B cell (primary cell): ENCODE results near the gene TBC1D2B. TPM values are rescaled to one million over a fixed set of nuclear protein-coding genes. Genes with fewer than 3 reads are reported as not detected.

Experiments
- ATAC-seq: fragments of 200-7000 bp; cut with Tn5 transposase; one replicate; pipeline ENCODE4 v1.10.0; 2021; ENCODE audit warnings: low read depth, mild to moderate bottlenecking, moderate number of reproducible peaks, moderate library complexity
- CTCF ChIA-PET: fragments of 350-600 bp; sonication (Branson Sonifier 250); formaldehyde crosslinking; loops from one replicate; lab custom pipeline; 2021; ENCODE audit warnings: antibody characterized with exemption, inconsistent platforms; lab: Charles Lee
- POLR2A ChIA-PET: fragments of 350-600 bp; sonication (Branson Sonifier 250); formaldehyde crosslinking; loops from one replicate; lab custom pipeline; 2021; ENCODE audit warnings: antibody characterized with exemption; lab: Charles Lee
- DNase-seq: peaks from one replicate; pipeline ENCODE4 v3.0.0; 2013
- H2AFZ ChIP-seq: 2 replicates; pipeline ENCODE4 v1.6.1; 2012; ENCODE audit warnings: mild to moderate bottlenecking, low read depth, low read length; ENCODE audit not compliant: insufficient read depth, poor library complexity, severe bottlenecking
- H3K27ac ChIP-seq, 2 donors: 1 replicate in 1 of 2; 2 replicates in 1 of 2; pipeline ENCODE4 v1.5.1; 2012 to 2013; ENCODE audit warnings: low read length in 2 of 2, mild to moderate bottlenecking in 2 of 2, moderate library complexity in 1 of 2
- H3K27me3 ChIP-seq, 4 experiments: fragments of 200-600 bp in 1 of 4; sonication (generic) in 1 of 4; replicated peaks in 1 of 4; 1 replicate in 2 of 4; 2 replicates in 2 of 4; pipeline versions ENCODE4 v1.6.1 to v1.7.0; 2013 to 2016; ENCODE audit warnings: low read length in 3 of 4, mild to moderate bottlenecking in 2 of 4, mixed read lengths in 1 of 4, moderate library complexity in 1 of 4; ENCODE audit not compliant: insufficient read depth in 4 of 4, control insufficient read depth in 3 of 4; ENCODE audit errors: control extremely low read depth in 1 of 4
- H3K36me3 ChIP-seq, 2 experiments: replicated peaks in 1 of 2; 1 replicate in 1 of 2; 2 replicates in 1 of 2; pipeline versions ENCODE4 v1.6.1 to v1.7.1; 2013; ENCODE audit warnings: low read length in 1 of 2; ENCODE audit not compliant: insufficient read depth in 2 of 2, control insufficient read depth in 1 of 2; ENCODE audit errors: control extremely low read depth in 1 of 2, extremely low read depth in 1 of 2
- H3K4me1 ChIP-seq, 2 donors: fragments of 200-600 bp in 1 of 2; sonication (generic) in 1 of 2; 1 replicate in 1 of 2; 2 replicates in 1 of 2; pipeline versions ENCODE4 v1.5.1 to v1.6.1; 2013 to 2017; ENCODE audit warnings: low read length in 2 of 2; ENCODE audit not compliant: control insufficient read depth in 2 of 2, insufficient read depth in 2 of 2
- H3K4me2 ChIP-seq: replicated peaks from 2 replicates; pipeline ENCODE3; 2012; ENCODE audit warnings: mild to moderate bottlenecking, low read depth, low read length; ENCODE audit not compliant: poor library complexity, severe bottlenecking
- H3K4me3 ChIP-seq, 5 experiments: fragments of 200-600 bp in 1 of 5; sonication (generic) in 1 of 5; 1 replicate in 3 of 5; 2 replicates in 2 of 5; pipeline versions ENCODE4 v1.5.1 to v1.7.0; 2011 to 2016; ENCODE audit warnings: low read length in 4 of 5, mild to moderate bottlenecking in 4 of 5, low read depth in 2 of 5, control low read depth in 1 of 5, moderate library complexity in 1 of 5; ENCODE audit not compliant: insufficient read depth in 1 of 5; ENCODE audit errors: control extremely low read depth in 1 of 5, extremely low read depth in 1 of 5
- H3K79me2 ChIP-seq: fragments of 200-600 bp; sonication (generic); one replicate; pipeline ENCODE4 v1.6.0; 2016; ENCODE audit warnings: low read length; ENCODE audit not compliant: control insufficient read depth, insufficient read depth
- H3K9ac ChIP-seq: fragments of 200-600 bp; sonication (generic); 2 replicates; pipeline ENCODE4 v1.6.1; 2017; ENCODE audit warnings: mild to moderate bottlenecking, low read length, moderate library complexity
- H3K9me3 ChIP-seq, 3 donors: one replicate each; pipeline versions ENCODE4 v1.6.1 to v1.7.1; 2013; ENCODE audit warnings: low read length in 2 of 3; ENCODE audit not compliant: control insufficient read depth in 2 of 3, insufficient read depth in 1 of 3; ENCODE audit errors: control extremely low read depth in 1 of 3
- H4K20me1 ChIP-seq: 2 replicates; pipeline ENCODE4 v1.6.0; 2012; ENCODE audit warnings: mild to moderate bottlenecking, low read length; ENCODE audit not compliant: insufficient read depth, control insufficient read depth, poor library complexity, severe bottlenecking
- H3K27ac Mint-ChIP-seq: one replicate; pipeline ENCODE4 v1.8.0; 2021; ENCODE audit warnings: mixed read lengths
- H3K27me3 Mint-ChIP-seq: one replicate; pipeline ENCODE4 v1.8.0; 2021; ENCODE audit warnings: mixed read lengths
- H3K4me1 Mint-ChIP-seq: one replicate; pipeline ENCODE4 v1.8.0; 2021; ENCODE audit warnings: mixed read lengths
- H3K4me3 Mint-ChIP-seq: one replicate; pipeline ENCODE4 v1.8.0; 2021; ENCODE audit warnings: mixed read lengths
- H3K9me3 Mint-ChIP-seq: one replicate; pipeline ENCODE4 v1.8.0; 2022; ENCODE audit warnings: mixed read lengths; ENCODE audit not compliant: insufficient read depth
- EZH2 ChIP-seq: IDR thresholded peaks from 2 replicates; pipeline ENCODE4 v1.6.1; 2012; ENCODE audit warnings: borderline replicate concordance, low read depth, mild to moderate bottlenecking, moderate library complexity, low read length; ENCODE audit not compliant: insufficient read depth, poor library complexity, severe bottlenecking
- WGBS: methylation state at CpG from one replicate; pipeline ENCODE4 v1.1.5; 2013; ENCODE audit warnings: missing lambda C conversion rate; ENCODE audit not compliant: insufficient coverage; 5-methylcytosine and 5-hydroxymethylcytosine counted together
- intact Hi-C: fragments of 100-400 bp; cut with micrococcal nuclease; formaldehyde crosslinking; loops from one replicate; pipeline ENCODE4 v1.10.0; 2022
- polyA plus RNA-seq: library from polyadenylated mRNA; depleted of rRNA; stranded (reverse); fragments of >200 nt; gene quantifications from 2 replicates; pipeline ENCODE4 v1.2.3, GENCODE V29; 2012
- total RNA-seq, 2 donors: library from RNA; stranded (reverse); fragments of 120-200 nt in 1 of 2; gene quantifications; 1 replicate in 1 of 2; 2 replicates in 1 of 2; pipeline versions ENCODE4 v1.2.3 to v1.2.4, GENCODE V29; 2013 to 2022
- TF ChIP-seq, protein P1 (sequence below): fragments of 200-600 bp; IDR thresholded peaks from one replicate; pipeline ENCODE4 v1.8.0; 2022; ENCODE audit warnings: antibody characterized with exemption, mild to moderate bottlenecking

Gene TBC1D2B
- total and polyA plus RNA-seq, 2 donors (not counting 1 experiment from before 2014, with no cell fraction given) = 8.5 to 26.1 TPM

DNA sequence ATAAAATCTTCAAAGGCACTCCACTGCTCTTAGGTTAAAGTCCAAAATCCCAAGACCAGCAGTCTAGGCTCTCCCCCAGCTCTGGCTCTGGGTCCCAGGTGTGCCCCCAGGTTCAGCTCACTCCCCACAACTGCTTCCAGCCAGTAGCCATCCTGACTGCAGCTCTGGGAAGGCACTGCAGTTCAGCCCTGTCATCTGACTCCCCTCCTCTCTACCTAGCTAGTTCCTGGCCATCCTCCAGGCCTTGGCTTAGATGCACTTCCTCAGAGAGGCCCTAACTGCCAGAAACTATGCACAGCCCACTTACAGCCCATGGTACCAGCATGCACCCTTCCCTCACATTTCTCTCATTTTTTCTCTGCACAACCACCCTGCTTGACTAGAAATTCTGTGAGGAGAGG, 25.5 kb downstream of the TBC1D2B start:
- POLR2A ChIA-PET = no interaction called here
- intact Hi-C loops = loop anchor here (5.0 kb wide), 1 partner anchor 35 kb away; no protein-coding TSS in a partner anchor
- Histone ChIP-seq H3K27ac (no peak overlapping the region), H3K9me3 (no peaks in the 10 kb centered on the region), H3K4me2 (peak overlapping the region; percentile 10), H3K9ac (no peak overlapping the region), H3K27me3 (no peaks in the 10 kb centered on the region), H3K79me2 (peaks cover 68% of the 10 kb centered on the region), H3K36me3 (no peaks in the 10 kb centered on the region), H4K20me1 (no peaks in the 10 kb centered on the region), H2AFZ (no peak overlapping the region), H3K4me3 (no peak overlapping the region), H3K4me1 (peaks cover 48 to 49% of the 10 kb centered on the region in 2 donors)
- no peak for ATAC-seq
- no peak for TF ChIP-seq EZH2
- TF ChIP-seq, protein P1, sequence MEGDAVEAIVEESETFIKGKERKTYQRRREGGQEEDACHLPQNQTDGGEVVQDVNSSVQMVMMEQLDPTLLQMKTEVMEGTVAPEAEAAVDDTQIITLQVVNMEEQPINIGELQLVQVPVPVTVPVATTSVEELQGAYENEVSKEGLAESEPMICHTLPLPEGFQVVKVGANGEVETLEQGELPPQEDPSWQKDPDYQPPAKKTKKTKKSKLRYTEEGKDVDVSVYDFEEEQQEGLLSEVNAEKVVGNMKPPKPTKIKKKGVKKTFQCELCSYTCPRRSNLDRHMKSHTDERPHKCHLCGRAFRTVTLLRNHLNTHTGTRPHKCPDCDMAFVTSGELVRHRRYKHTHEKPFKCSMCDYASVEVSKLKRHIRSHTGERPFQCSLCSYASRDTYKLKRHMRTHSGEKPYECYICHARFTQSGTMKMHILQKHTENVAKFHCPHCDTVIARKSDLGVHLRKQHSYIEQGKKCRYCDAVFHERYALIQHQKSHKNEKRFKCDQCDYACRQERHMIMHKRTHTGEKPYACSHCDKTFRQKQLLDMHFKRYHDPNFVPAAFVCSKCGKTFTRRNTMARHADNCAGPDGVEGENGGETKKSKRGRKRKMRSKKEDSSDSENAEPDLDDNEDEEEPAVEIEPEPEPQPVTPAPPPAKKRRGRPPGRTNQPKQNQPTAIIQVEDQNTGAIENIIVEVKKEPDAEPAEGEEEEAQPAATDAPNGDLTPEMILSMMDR = no peak
- Mint-ChIP-seq H3K9me3 (no peaks in the 10 kb centered on the region), H3K4me3 (peak overlapping the region; percentile 10), H3K27ac (peak overlapping the region; percentile 57), H3K4me1 (peaks cover 72% of the 10 kb centered on the region), H3K27me3 (no peaks in the 10 kb centered on the region)
- DNase-seq = no peak
- CTCF ChIA-PET = interaction anchor here (1.5 to 2.8 kb wide), 4 partner anchors 17 to 93 kb away, joined by 3 to 13 read pairs (median 6); no protein-coding TSS in a partner anchor

DNA sequence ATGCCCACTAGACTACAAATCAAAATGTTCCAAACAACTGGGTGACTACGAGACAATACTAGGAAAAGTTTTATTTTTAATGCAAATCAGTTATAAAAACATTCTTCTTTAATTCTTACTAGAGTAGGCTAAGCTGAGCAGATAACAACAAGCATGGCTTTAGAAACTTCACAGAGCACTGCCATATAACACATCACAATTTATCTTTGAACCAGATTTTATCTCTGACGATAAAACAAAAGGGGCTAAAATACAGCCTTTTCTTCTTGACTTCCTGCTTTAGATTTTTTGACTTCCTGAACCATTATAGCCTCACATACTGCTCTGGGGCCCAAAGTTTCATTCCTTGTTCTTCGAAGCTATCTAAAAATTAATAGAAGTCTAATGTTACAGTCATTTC, 25.9 kb downstream of the TBC1D2B start:
- WGBS = 14% methylated on average over 1 of the region's 3 CpGs
- Mint-ChIP-seq H3K9me3 (no peaks in the 10 kb centered on the region), H3K27me3 (no peaks in the 10 kb centered on the region), H3K4me1 (peaks cover 71% of the 10 kb centered on the region), H3K27ac (peak overlapping the region; percentile 57), H3K4me3 (no peak overlapping the region)
- H2AFZ ChIP-seq = no peak overlapping the region
- no peaks in the 10 kb centered on the region for H4K20me1 ChIP-seq
- peak overlapping the region; percentile 10 for H3K4me2 ChIP-seq
- intact Hi-C loops = loop anchor here (2.0 to 5.0 kb wide), 2 partner anchors 17 to 36 kb away; no protein-coding TSS in a partner anchor
- peaks cover 44 to 45% of the 10 kb centered on the region in 2 donors for H3K4me1 ChIP-seq
- H3K9ac ChIP-seq = no peak overlapping the region
- H3K79me2 ChIP-seq = peaks cover 73% of the 10 kb centered on the region
- no peak overlapping the region for H3K4me3 ChIP-seq
- H3K27me3 ChIP-seq = no peaks in the 10 kb centered on the region
- CTCF ChIA-PET = interaction anchor here (1.1 to 2.8 kb wide), 8 partner anchors 8 to 92 kb away, joined by 3 to 13 read pairs (median 4); no protein-coding TSS in a partner anchor
- no peak for TF ChIP-seq EZH2
- TF ChIP-seq, protein P1 = no peak
- no peak for ATAC-seq
- H3K36me3 ChIP-seq = no peaks in the 10 kb centered on the region
- peak overlapping the region in 1 of 2 donors; percentile 6 for H3K27ac ChIP-seq
- POLR2A ChIA-PET = no interaction called here
- no peaks in the 10 kb centered on the region for H3K9me3 ChIP-seq
- no peak for DNase-seq
